ENCODE data around the gene BMERB1.
"Not testable (repeated sequence)": the region's sequence is repeated elsewhere in the genome, so short reads cannot be mapped to it uniquely, and the experiment has no call there.

DNA sequence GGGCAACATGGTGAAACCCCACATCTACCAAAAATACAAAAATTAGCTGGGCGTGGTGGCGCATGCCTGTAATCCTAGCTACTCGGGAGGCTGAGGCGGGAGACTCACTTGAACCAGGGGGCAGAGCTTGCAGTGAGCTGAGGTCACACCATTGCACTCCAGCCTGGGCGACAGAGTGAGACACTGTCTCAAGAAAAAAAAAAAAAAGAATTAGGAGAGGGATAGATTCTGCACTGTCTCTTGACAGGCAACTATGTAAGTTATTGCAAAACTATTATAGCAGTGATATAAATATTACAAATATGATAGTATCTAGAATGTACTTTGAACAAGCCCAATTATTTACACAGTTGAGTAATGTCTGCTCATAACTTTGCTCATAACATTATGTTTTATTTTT lies 7.8 kb downstream of the BMERB1 start:
- not testable (repeated sequence) for TF ChIP-seq SETDB1 (IDR thresholded peaks at IDR 0.05; ENCODE audit: low read length); MTA2 (IDR thresholded peaks at IDR 0.05; ENCODE audit: low read depth); HDAC2 (IDR thresholded peaks at IDR 0.05)
- TF ChIP-seq, protein P1, sequence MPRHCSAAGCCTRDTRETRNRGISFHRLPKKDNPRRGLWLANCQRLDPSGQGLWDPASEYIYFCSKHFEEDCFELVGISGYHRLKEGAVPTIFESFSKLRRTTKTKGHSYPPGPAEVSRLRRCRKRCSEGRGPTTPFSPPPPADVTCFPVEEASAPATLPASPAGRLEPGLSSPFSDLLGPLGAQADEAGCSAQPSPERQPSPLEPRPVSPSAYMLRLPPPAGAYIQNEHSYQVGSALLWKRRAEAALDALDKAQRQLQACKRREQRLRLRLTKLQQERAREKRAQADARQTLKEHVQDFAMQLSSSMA (CRISPR knock-in tag; IDR thresholded peaks at IDR 0.05), result not testable (repeated sequence)

Data from K562 (cell line).